ENCODE data around the gene PAQR9. TPM values are rescaled to one million over a fixed set of nuclear protein-coding genes. Genes with fewer than 3 reads are reported as not detected.

PAQR9 gene
- total and polyA plus RNA-seq, 9 donors = 0.04 to 0.08 (median 0.07) TPM; not detected in 6

DNA sequence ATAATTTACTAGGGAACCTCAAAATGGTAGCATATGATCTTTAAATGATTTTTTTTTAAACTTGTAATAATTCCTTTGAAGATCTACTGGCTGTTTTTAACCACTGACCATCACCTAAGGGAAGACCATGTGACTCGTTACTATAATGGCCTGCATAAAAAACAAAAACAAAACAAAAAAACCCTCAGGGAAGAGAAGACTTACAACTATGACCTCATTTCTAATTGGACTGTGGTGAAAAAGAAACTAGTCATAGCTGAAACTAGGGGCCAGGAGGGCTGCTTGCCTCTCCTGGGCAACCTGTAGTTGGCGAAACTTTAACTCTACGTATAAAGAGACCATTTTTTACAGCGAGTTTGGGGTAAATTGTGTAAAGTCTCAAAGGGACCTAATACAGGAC is 23.0 kb downstream of the PAQR9 start:
- H3K27me3 ChIP-seq = no peaks in the 10 kb centered on the region
- H3K9me3 ChIP-seq = no peaks in the 10 kb centered on the region
- TF ChIP-seq EP300 (IDR thresholded peaks at IDR 0.05) = no peak
- TF ChIP-seq, protein P1, sequence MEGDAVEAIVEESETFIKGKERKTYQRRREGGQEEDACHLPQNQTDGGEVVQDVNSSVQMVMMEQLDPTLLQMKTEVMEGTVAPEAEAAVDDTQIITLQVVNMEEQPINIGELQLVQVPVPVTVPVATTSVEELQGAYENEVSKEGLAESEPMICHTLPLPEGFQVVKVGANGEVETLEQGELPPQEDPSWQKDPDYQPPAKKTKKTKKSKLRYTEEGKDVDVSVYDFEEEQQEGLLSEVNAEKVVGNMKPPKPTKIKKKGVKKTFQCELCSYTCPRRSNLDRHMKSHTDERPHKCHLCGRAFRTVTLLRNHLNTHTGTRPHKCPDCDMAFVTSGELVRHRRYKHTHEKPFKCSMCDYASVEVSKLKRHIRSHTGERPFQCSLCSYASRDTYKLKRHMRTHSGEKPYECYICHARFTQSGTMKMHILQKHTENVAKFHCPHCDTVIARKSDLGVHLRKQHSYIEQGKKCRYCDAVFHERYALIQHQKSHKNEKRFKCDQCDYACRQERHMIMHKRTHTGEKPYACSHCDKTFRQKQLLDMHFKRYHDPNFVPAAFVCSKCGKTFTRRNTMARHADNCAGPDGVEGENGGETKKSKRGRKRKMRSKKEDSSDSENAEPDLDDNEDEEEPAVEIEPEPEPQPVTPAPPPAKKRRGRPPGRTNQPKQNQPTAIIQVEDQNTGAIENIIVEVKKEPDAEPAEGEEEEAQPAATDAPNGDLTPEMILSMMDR (IDR thresholded peaks at IDR 0.05) = no peak
- TF ChIP-seq POLR2A (IDR thresholded peaks at IDR 0.05) = no peak
- 77 to 95% (median 81%) methylated on average over 4 of the region's 4 CpGs for WGBS, 3 donors
- H3K4me3 ChIP-seq = no peak overlapping the region
- H3K27ac ChIP-seq = no peak overlapping the region
- intact Hi-C loops (cut with DNase I) = loop anchor here in 1 of 4 donors (5.0 kb wide), 1 partner anchor 1833 kb away; no protein-coding TSS in a partner anchor
- no peaks in the 10 kb centered on the region for H3K36me3 ChIP-seq
- no peaks in the 10 kb centered on the region for H3K4me1 ChIP-seq (ENCODE audit: insufficient read depth)
- no peak for DNase-seq

DNA sequence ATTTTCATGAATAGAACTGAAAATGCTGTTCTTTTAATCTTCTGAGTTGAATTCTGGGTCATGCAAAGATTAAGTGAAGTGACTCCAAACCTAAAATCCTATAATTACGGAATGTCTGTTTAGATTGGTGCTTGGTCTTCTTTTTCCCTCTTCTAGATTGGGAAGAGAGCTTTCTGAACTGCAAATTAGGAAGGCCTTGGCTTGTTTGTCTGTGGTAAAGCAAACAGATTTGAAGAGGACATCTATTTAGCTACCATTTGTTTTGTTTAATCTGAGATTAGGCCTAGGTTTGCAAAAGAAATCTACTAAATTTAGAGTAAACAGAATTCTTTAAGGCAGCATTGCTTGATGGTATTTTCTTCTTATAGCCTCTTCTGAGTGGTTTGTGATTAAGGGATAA is 23.5 kb downstream of the PAQR9 start:
- TF ChIP-seq, protein P1 (IDR thresholded peaks at IDR 0.05) = no peak
- no peak for TF ChIP-seq EP300 (IDR thresholded peaks at IDR 0.05)
- no peak for TF ChIP-seq POLR2A (IDR thresholded peaks at IDR 0.05)
- no peak overlapping the region for H3K4me3 ChIP-seq
- DNase-seq = no peak
- intact Hi-C loops (cut with DNase I) = loop anchor here in 1 of 4 donors (5.0 kb wide), 1 partner anchor 1833 kb away; no protein-coding TSS in a partner anchor
- H3K27me3 ChIP-seq = no peaks in the 10 kb centered on the region
- no peaks in the 10 kb centered on the region for H3K4me1 ChIP-seq (ENCODE audit: insufficient read depth)
- 70 to 88% (median 78%) methylated on average over 1 of the region's 1 CpG for WGBS, 3 donors
- no peak overlapping the region for H3K27ac ChIP-seq
- H3K36me3 ChIP-seq = no peaks in the 10 kb centered on the region
- no peaks in the 10 kb centered on the region for H3K9me3 ChIP-seq

DNA sequence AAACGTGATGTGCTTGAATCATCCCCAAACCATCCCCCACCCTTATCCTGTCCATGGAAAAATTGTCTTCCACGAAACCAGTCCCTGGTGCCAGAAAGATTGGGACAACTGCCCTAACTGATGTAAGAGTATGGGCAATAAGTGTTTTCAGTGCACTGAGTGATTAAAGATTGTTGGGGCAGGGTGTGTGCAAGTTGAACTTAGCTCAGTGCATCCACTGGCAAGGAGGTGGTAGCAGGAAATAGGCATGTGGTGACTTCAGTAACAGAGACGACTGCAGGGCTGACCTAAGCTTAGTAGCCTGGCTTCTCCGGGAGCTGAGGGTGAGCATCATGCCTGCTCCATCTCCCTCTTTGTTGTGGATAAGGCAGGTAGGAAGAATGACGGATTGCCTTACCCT is 27.5 kb downstream of the PAQR9 start:
- H3K4me1 ChIP-seq (ENCODE audit: insufficient read depth) = no peaks in the 10 kb centered on the region
- intact Hi-C loops (cut with DNase I) = no loop called here
- H3K9me3 ChIP-seq = no peaks in the 10 kb centered on the region
- H3K4me3 ChIP-seq = no peak overlapping the region
- TF ChIP-seq, protein P1 (IDR thresholded peaks at IDR 0.05) = no peak
- TF ChIP-seq EP300 (IDR thresholded peaks at IDR 0.05) (no peak), POLR2A (IDR thresholded peaks at IDR 0.05) (no peak)
- DNase-seq = no peak
- WGBS, 3 donors = 76 to 82% (median 76%) methylated on average over 5 of the region's 5 CpGs
- H3K27me3 ChIP-seq = no peaks in the 10 kb centered on the region
- no peak overlapping the region for H3K27ac ChIP-seq
- H3K36me3 ChIP-seq = no peaks in the 10 kb centered on the region

DNA sequence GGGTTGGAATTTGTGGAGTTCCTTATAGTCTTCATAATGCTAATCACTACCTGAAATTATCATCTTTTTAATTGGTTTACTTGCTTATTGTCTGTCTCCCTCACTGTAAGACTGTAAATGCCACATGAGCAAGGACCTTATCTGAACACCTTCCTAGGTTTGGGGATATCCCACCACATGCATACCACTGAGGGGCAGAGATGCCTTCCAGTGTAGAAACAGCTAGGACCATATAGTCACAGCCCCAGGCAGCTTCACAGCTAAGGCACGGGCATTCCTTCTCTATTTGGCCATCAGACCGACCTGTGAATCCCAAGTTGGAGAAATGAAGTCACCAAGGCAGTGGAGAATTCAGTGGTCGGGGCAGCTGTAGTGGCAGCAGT is 28.6 kb downstream of the PAQR9 start:
- Histone ChIP-seq H3K9me3 (no peaks in the 10 kb centered on the region), H3K27ac (no peak overlapping the region), H3K4me1 (ENCODE audit: insufficient read depth) (no peaks in the 10 kb centered on the region), H3K4me3 (no peak overlapping the region), H3K27me3 (no peaks in the 10 kb centered on the region), H3K36me3 (no peaks in the 10 kb centered on the region)
- intact Hi-C loops (cut with DNase I) = no loop called here
- WGBS, 3 donors = 93 to 95% (median 94%) methylated on average over 3 of the region's 3 CpGs
- TF ChIP-seq EP300 (IDR thresholded peaks at IDR 0.05) = no peak
- TF ChIP-seq POLR2A (IDR thresholded peaks at IDR 0.05) = no peak
- TF ChIP-seq, protein P1 (IDR thresholded peaks at IDR 0.05) = no peak
- no peak for DNase-seq
